HL-60/S4 (cell line): ENCODE results near the gene RABIF.
"Not testable (repeated sequence)": the region's sequence is repeated elsewhere in the genome, so short reads cannot be mapped to it uniquely, and the experiment has no call there.

Experiments used
- in situ Hi-C: fragments of 300-500 bp; cut with MboI; formaldehyde crosslinking; loops from 2 replicates; pipeline ENCODE4 v1.14.3; 2022; ENCODE audit warnings: low sequenced_read_pairs

RABIF gene

GRCh38 chr1:202888531-202889360 lies at the start of gene RABIF:
Gene RABIF (minus strand): TSS chr1:202889149. CDS start chr1:202889098, 51 bp downstream.
- in situ Hi-C loops = no loop called here

DNA sequence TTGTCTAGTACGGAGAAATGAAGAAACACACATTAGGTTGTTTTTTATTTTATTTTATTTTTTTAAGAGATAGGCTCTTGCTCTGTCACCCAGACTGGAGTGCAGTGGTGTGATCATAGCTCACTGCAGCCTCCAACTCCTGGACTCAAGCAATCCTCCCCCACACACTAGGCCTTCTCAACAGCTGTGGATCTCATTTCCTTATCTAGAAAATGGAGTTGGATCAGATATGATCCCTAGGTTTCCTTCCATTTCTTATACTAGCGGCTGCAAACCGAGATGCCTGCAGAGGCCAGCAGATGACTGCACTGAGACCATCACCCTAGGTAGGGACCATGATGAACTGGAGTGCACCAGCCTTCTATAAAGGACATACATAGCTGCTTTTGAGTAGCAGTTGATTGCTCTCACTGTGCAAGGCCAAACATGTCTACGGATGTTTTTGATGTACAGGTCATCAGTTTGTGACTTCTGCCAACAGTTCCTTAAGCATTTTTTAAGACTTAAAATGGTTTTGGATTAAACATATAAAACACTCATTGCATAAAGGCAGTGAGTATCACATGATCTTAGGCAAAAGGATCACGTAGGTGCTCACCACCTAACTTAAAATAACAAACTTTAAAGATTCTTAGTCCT lies 49.5 kb upstream of the RABIF start:
- in situ Hi-C loops = no loop called here

DNA sequence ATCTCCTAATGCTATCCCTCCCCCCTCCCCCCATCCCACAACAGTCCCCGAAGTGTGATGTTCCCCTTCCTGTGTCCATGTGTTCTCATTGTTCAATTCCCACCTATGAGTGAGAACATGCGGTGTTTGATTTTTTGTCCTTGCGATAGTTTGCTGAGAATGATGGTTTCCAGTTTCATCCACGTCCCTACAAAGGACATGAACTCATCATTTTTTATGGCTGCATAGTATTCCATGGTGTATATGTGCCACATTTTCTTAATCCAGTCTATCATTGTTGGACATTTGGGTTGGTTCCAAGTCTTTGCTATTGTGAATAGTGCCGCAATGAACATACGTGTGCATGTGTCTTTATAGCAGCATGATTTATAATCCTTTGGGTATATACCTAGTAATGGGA lies 47.5 kb upstream of the RABIF start:
- in situ Hi-C loops = not testable (repeated sequence)

DNA sequence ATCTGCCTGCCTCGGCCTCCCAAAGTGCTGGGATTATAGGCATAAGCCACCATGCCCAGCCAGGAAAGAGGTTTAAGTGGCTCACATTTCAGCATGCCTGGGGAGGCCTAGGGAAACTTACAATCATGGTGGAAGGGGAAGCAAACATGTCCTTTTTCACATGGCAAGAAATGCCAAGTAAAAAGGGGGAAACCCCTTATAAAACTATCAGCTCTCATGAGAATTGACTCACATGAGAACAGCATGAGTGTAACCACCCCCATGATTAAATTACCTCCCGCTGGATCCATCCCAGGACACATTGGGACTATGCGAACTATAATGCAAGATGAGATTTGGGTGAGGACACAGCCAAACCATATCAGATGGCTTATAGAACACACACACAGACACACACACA lies 46.9 kb upstream of the RABIF start:
- in situ Hi-C loops = no loop called here

- in situ Hi-C loops = no loop called here
Measured at GRCh38 chr1:202934755-202935154, 45.8 kb upstream of the RABIF start.

GRCh38 chr1:202932476-202932875 lies 43.5 kb upstream of the RABIF start:
- in situ Hi-C loops = no loop called here

DNA sequence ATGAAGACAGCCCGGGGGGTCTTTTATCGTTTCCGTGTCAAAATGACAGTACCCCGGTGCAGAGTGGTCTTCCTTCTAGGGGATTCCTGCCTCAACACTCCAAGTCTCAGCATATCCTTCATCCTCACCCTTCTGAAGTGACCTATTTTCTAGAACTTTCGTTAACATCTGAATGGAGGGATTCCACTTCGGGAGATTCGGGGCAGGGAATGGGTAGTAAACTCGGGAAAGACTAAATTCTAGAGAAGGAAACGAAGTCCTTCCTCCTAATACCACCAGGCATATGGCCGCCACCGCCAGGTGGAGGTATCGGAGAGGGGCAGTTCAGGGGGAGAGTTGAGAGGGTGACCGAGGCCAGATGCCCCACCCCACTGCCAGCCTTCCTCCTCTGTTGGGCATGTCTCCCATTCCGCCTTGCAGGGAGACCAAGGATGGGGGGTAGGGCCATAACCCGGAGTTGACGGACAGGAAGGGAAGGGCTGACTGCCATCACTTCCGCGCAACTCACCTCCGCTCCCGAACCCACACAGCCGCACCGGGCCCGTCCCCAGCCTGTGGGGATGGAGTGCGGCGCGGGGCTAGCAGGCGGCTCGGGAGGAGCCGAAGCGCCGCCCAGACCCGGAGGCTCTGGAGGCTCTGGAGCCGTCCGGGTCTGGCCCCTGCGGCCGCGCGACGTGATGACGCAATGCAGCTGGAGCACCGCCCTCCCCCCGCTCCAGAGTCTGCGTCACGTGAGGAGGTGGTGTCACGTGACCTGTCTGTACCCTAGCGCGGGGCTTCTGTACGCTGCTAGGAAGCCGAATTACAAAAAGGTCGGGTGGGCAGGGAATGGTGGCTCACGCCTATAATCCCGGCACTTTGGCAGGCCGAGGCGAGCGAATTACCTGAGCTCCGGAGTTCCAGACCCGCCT lies 37.9 kb upstream of the RABIF start, which contains the start of gene KLHL12:
TSS of gene KLHL12 (minus strand) at position 654 of the 911 bp plus-strand sequence. CDS start 2,072 bp downstream, outside the sequence.
- in situ Hi-C loops = no loop called here

DNA sequence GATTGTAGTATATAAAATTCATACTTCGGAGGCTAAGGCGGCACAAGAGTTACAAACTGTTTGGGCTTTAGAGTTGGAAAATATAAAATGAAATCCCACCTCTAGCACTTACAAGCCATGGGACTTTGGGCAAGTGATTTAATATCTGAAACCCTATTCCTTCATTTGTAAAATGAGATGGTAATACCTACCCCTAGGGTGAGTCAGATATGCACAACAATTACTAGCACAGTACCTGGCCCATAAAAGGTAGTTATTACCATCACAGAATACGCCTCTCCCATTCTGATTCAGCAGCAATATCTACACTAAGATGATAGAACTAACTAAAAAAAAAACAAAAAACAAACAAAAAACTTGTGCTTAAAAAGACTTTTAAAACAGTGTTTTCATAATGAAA lies 34.6 kb upstream of the RABIF start:
- in situ Hi-C loops = no loop called here

DNA sequence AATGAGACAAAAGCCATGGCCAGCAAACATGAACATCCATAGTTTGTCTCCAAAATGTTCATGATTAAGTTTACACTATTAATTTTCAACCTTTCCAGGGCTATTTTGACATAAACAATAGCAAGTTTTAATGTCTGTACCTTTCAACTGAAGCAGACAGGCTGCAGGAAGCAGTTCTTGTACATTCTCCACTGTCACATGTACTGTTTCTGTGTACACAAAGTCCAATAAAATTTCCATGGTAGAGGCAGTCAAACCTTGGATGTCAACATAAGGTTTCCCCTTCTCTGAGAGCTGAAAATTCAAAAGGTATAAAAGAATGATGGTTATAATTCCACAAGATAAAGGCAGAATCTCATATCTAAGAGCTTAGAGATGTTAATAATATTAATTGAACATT lies 30.7 kb upstream of the RABIF start:
- in situ Hi-C loops = no loop called here

DNA sequence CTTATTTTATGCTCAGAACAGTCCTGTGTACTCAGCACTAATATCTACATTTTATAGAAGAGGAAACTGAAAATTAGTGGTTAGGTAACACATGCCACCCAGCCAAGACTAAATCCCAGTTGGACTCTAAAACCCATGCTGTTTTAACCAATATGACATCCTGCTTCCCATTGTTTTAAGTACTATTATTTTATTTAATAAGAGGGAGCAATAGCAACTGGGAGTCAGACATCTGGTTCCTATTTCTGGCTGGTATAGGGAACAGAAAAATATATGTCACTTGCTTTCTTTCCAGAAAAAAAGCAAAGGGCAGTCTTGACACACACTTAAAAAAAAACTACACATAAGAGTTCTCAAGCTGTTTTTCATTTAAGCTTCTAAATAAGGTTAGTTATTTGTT lies 26.2 kb upstream of the RABIF start:
- in situ Hi-C loops = no loop called here

GRCh38 chr1:202912476-202912875 lies 23.5 kb upstream of the RABIF start:
- in situ Hi-C loops = not testable (repeated sequence)

- in situ Hi-C loops = no loop called here
Measured at GRCh38 chr1:202909494-202909893, 20.5 kb upstream of the RABIF start.

DNA sequence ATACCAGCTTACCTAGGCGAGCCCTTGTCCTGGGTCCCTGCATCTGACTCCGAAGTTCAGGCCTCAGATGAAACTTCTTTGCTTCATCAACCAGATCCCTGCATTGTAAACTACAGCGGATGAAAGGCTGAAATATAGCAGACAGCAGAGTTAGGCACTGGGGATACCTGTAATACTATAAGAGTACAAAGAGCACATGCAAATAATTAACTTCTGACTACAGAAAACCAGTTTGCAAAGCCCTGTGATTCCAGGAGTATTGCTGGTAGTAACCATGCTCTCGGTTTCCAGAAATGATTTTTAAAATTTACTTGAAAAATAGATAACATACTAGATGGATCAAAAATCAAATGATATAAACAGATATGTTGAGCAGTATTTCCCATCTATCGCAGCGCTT lies 20.0 kb upstream of the RABIF start:
- in situ Hi-C loops = no loop called here

DNA sequence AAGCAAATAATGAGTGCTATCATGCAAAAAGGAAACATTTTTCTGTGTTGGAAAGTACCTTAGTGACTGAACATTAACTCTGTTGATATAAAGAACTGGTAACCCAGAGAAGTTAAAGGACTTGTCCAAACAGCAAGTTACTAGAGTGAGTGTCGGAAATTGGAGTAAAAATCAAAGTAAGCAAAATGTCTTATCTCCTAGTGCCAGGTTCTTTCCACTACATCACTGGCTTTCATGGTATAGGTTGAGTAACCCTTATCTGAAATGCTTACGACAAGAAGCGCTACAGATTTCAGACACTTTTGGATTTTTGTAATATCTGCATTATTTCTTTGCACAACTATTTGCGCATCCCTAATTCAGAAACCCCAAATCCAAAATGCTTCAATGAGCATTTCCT lies 16.4 kb upstream of the RABIF start:
- in situ Hi-C loops = no loop called here

- in situ Hi-C loops = not testable (repeated sequence)
Measured at GRCh38 chr1:202903808-202904207, 14.9 kb upstream of the RABIF start.

DNA sequence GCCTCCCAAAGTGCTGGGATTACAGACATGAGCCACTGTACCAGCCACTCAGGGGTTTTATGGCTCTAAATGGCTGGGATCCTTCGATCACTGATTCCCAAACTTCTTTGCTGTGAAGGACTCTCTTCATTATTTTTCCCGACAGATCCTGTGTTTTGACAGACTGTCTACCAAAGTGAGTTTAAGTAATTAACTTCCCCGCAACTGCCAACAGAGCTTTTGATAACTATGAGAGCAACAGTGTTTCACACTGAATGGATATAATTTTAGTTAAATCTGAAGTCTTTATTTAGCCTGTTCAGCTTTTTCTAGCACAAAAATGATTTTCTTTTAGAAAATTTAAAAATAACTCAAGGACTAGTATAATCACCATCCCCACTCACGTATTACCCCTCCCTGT lies 12.6 kb upstream of the RABIF start:
- in situ Hi-C loops = no loop called here

- in situ Hi-C loops = no loop called here
Measured at GRCh38 chr1:202892501-202892900, 3.6 kb upstream of the RABIF start.

DNA sequence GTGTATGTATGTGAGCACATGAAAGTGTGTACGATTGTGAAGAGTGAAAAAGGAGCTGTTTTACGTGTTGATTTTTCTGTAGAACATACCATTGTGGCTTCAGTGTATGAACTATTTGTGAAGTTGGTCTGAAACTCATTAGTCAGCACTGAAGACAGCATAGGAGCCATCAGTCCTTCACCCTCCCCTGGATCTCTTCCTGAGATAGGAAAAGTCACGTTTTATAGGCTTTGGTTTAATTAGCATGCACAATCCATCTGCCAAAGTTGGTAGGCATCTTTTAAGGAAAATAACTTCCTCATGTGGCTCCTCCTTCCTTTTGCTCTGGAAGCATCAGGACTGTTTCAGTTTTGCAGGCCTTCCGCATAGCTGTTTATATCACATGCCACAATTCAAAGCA lies 1.4 kb upstream of the RABIF start:
- in situ Hi-C loops = no loop called here

GRCh38 chr1:202888221-202888530 lies 773 bp downstream of the RABIF start:
- in situ Hi-C loops = no loop called here

DNA sequence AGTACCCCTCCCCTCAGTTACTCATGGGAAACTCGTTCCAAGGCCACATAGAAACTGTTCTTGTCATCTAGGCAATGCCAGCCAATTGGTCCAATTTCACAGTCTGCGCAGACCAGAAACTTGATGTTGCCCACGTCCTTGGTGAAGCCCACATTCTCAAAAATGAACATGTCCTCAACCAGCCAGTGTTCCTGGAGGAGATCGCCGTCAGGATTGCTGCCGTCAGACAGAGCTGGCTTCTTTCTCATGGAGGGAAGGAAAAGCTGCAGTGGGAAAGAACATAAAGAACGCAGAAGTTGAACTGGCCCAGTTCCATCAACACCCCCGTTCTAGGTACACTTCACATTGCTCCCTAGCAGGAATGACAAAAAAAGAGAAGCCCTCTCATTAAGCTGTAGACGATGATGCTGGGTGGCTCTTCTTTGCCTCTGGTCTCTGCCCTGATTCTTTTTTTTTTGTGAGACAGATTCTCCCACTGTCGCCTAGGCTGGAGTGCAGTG lies 7.9 kb downstream of the RABIF start:
- in situ Hi-C loops = no loop called here

DNA sequence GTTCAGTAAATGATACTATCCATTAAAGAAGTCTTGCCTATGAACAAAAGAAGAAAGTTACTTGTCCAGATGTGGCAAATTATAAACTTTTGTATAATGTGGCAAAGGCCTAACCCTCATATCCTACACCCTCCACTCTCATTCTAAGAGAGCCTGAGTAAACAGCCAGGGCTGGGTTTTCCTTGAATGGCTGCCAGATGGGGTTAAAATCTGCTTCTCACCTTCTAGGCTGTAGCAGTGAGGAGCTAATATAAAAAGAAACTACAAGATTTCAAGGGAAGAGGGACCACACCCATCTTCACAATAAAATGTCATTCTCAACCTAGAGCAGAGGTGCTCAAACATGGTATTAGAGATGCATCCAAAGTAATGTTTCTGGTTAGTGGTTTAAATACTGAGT lies 8.9 kb downstream of the RABIF start:
- in situ Hi-C loops = no loop called here
